SK-N-MC (cell line): ENCODE measurements around the gene TAF4.

ENCODE experiments used
- DNase-seq: peaks from one replicate; pipeline ENCODE4 v3.0.0-alpha.2; 2011; ENCODE audit warnings: low read depth, low spot score
- H3K27ac ChIP-seq: fragments of 200-600 bp; sonication (generic); 2 replicates; pipeline ENCODE4 v1.5.1; 2016; ENCODE audit warnings: mixed run types
- H3K36me3 ChIP-seq: fragments of 200-600 bp; sonication (generic); 2 replicates; pipeline ENCODE4 v1.6.1; 2017; ENCODE audit warnings: antibody characterized with exemption, low read length, mixed read lengths; ENCODE audit not compliant: insufficient read depth
- H3K4me3 ChIP-seq: fragments of 200-600 bp; sonication (generic); 2 replicates; pipeline ENCODE4 v1.5.1; 2016
- H3K9ac ChIP-seq: fragments of 200-600 bp; sonication (generic); 2 replicates; pipeline ENCODE4 v1.8.0; 2017; ENCODE audit warnings: mixed run types, mixed read lengths; ENCODE audit not compliant: insufficient read length
- H3K9me3 ChIP-seq: fragments of 200-600 bp; sonication (generic); 2 replicates; pipeline ENCODE4 v1.6.1; 2017; ENCODE audit warnings: low read depth, mild to moderate bottlenecking, antibody characterized with exemption, low read length, moderate library complexity, mixed read lengths
- EZH2 ChIP-seq: fragments of 200-600 bp; sonication (generic); IDR thresholded peaks from one replicate; pipeline ENCODE4 v1.6.1; 2017; ENCODE audit warnings: antibody characterized with exemption
- FOXP2 ChIP-seq: optimal IDR thresholded peaks from 2 replicates; pipeline ENCODE3; 2011; ENCODE audit warnings: mild to moderate bottlenecking, moderate library complexity; ENCODE audit not compliant: insufficient read depth; ENCODE audit errors: extremely low read length, control extremely low read depth
- POLR2AphosphoS5 ChIP-seq: IDR thresholded peaks from 2 replicates; pipeline ENCODE4 v1.6.1; 2012; ENCODE audit warnings: mild to moderate bottlenecking, low read depth, low read length, borderline replicate concordance

TAF4 gene

GRCh38 chr20:61960836-61961235 lies 104.8 kb downstream of the TAF4 start:
- Histone ChIP-seq H3K4me3 (no peak overlapping the region), H3K9me3 (no peaks in the 10 kb centered on the region), H3K36me3 (no peaks in the 10 kb centered on the region), H3K27ac (no peak overlapping the region), H3K9ac (no peak overlapping the region)
- TF ChIP-seq POLR2AphosphoS5 (no peak), FOXP2 (no peak)
- no peak for DNase-seq

- Histone ChIP-seq H3K9me3 (no peaks in the 10 kb centered on the region), H3K27ac (no peak overlapping the region), H3K36me3 (no peaks in the 10 kb centered on the region), H3K9ac (no peak overlapping the region), H3K4me3 (no peak overlapping the region)
- TF ChIP-seq EZH2 (no peak), FOXP2 (no peak), POLR2AphosphoS5 (no peak)
- DNase-seq, result no peak
Observed at GRCh38 chr20:61958773-61959700, 106.6 kb downstream of the TAF4 start.

DNA sequence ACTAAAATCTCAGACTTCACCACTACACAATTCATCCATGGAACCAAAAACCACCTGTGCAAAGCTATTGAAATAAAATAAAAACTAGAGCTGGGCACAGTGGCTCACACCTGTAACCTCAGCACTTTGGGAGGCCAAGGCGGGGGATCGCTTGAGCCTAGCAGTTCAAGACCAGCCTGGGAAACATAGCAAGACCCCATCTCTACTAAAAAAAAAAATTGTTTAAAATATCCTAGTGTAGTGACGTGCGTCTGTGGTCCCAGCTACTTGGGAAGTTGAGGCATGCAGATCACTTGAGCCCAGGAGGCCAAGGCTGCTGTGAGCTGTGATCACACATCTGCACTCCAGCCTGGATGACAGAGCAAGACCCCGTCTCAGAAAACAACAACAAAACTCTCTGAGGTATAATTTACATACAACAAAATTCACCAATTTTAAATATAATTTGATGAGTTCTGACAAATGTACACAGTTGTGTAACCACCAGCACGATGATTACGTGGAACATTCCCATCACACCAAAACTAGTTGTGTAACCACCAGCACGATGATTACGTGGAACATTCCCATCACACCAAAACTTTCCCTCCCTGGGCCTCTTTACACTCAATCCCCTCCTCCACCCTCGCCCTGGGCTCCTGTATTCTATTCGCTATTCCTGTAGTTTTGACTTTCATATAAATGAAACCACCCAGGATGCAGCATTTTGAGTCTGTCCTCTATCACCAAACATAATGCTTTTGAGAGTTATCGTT lies 107.5 kb downstream of the TAF4 start:
- no peak overlapping the region for H3K4me3 ChIP-seq
- TF ChIP-seq FOXP2, result no peak
- no peak for TF ChIP-seq POLR2AphosphoS5
- TF ChIP-seq EZH2, result no peak
- H3K9me3 ChIP-seq, result no peaks in the 10 kb centered on the region
- no peak overlapping the region for H3K9ac ChIP-seq
- DNase-seq, result no peak
- H3K27ac ChIP-seq, result no peak overlapping the region
- H3K36me3 ChIP-seq, result no peaks in the 10 kb centered on the region

GRCh38 chr20:61956396-61957342 lies 109.0 kb downstream of the TAF4 start:
- Histone ChIP-seq H3K9ac (no peak overlapping the region), H3K36me3 (no peaks in the 10 kb centered on the region)
- DNase-seq, result no peak

DNA sequence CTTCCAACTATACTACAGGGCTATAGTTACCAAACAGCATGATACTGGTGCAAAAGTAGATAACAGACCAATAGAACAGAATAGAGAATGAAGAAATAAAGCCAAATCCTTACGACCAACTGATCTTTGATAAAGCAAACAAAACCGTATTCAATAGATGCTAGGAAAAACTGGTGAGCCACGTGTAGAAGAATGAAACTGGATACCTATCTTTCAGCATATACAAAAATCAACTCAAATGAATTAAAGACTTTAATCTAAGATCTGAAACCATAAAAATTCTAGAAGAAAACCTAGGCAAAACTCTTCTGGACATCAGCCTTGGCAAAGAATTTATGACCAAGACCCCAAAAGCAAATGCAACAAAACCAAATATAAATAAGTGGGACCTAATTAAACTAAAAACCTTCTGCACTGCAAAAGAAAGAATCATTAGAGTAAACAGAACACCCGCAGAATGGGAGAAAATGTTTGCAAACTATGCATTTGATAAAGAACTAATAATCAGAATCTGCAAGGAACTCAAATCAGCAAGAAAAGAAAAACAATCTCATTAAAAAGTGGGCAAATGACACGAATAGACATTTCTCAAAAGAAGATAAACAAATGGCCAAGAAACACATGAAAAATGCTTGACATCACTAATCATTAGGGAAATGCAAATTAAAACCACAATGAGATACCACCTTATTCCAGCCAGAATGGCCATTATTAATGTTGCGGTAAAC lies 109.8 kb downstream of the TAF4 start:
- Histone ChIP-seq H3K9ac (no peak overlapping the region), H3K9me3 (no peaks in the 10 kb centered on the region), H3K4me3 (no peak overlapping the region), H3K36me3 (no peaks in the 10 kb centered on the region), H3K27ac (no peak overlapping the region)
- TF ChIP-seq EZH2 (no peak), FOXP2 (no peak), POLR2AphosphoS5 (no peak)
- no peak for DNase-seq

More at GRCh38 chr20:61956396-61957342, 109.0 kb downstream of the TAF4 start:
- no peaks in the 10 kb centered on the region for H3K9me3 ChIP-seq
- H3K27ac ChIP-seq, result no peak overlapping the region
- no peak overlapping the region for H3K4me3 ChIP-seq
- no peak for TF ChIP-seq POLR2AphosphoS5
- no peak for TF ChIP-seq EZH2
- no peak for TF ChIP-seq FOXP2

DNA sequence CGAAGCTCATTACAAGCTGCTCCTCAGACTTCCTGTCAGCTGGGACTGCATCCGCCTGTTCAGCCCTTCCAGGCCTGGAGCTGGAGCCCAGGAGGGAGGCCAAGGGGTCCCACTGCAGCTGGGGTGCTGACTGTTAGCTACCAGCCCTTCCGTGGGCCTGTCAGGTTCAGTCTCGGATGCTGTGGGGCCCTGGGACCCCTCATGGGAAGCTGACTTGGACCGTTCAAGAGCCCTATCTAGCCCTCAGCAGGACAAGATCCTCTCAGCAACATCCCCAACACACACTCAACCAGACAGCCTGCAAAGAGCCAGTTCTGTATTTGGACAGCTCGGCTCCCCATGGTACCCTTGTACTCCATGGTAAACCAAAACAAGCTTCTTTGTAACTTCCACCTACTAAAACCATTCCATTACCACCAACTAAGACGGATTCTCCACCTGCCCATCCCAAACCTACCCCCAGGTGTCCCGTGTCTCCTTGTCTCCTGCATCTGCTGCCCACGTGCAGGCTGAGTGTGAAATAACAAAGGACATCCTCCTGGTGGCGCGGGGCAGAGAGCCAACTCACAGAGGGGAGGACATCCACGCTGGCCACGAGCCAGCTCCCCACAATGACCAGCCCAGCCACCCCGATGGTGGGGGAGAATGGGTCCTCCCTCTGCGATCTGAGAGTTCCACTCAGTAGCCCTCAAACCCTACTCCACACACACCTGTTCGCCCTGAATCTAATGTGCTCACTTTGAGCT lies 111.2 kb downstream of the TAF4 start:
- H3K4me3 ChIP-seq, result no peak overlapping the region
- no peak overlapping the region for H3K27ac ChIP-seq
- no peak for TF ChIP-seq POLR2AphosphoS5
- no peak for TF ChIP-seq FOXP2

DNA sequence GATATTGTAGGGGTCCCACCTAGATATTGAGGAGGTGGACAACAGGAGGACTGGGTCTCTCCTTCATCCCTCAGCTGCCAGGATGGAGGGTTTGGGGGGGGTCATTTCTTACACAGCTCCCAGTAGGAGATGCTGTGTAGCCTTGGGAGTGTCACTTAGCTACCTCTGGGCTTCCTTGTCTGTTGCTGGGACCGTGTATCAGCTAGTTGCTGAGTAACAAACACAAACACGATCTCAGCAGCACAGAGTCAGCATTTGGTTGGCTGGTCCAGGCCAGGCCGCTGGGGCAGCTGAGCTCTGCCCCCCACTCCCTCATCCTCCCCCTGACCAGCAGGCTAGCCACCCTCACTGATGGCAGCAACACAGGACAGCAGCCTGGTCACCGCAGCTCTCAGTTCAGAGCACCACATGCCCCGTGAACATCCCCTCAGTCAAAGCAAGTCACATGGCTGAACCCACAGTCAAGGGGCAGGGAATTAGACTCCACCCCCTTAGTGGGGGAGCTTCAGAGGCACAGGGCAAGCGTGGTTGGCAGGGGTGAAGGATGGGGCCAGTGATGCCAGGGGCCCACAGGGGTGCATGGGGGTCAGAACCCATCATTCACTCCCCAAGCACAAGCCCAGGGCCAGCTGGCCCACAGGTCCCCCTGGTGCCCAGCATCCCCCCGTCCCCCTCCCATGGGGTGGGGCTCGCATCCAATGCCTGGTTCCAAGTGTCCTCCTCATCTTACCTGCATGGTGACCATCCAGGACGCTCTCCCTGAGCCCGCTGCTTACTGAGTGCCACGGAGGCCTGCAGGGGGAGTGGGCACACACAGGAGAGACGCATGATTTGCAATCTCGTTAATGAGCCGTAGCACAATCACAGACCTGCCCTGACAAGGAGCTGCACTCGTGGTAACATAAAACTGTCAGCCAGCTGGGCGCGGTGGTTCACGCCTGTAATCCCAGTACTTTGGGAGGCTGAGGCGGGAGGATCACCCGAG lies 112.4 kb downstream of the TAF4 start:
- H3K9ac ChIP-seq, result no peak overlapping the region
- no peak overlapping the region for H3K4me3 ChIP-seq
- no peak for DNase-seq
- TF ChIP-seq FOXP2 (no peak), POLR2AphosphoS5 (no peak), EZH2 (no peak)
- H3K9me3 ChIP-seq, result no peaks in the 10 kb centered on the region
- H3K27ac ChIP-seq, result no peak overlapping the region
- H3K36me3 ChIP-seq, result no peaks in the 10 kb centered on the region

More for the DNA sequence above, 111.2 kb downstream of the TAF4 start:
- H3K9me3 ChIP-seq, result no peaks in the 10 kb centered on the region
- H3K9ac ChIP-seq, result no peak overlapping the region
- no peaks in the 10 kb centered on the region for H3K36me3 ChIP-seq
- DNase-seq, result no peak
